ENCODE results near the gene UTF1. TPM values are rescaled to one million over a fixed set of nuclear protein-coding genes. Genes with fewer than 3 reads are reported as not detected.

UTF1 gene
- total RNA-seq, 2 donors from 2014 or later = not detected

- no peak overlapping the region for H3K4me3 Mint-ChIP-seq
- H3K27me3 Mint-ChIP-seq = no peaks in the 10 kb centered on the region
- H3K36me3 Mint-ChIP-seq (ENCODE audit: low read depth) = no peaks in the 10 kb centered on the region
- no peaks in the 10 kb centered on the region for H3K9me3 Mint-ChIP-seq
- H3K27ac Mint-ChIP-seq = no peak overlapping the region
- no peaks in the 10 kb centered on the region for H3K4me1 Mint-ChIP-seq
- ATAC-seq (replicated peaks) = no peak
Observed at GRCh38 chr10:133189726-133190125, 40.3 kb upstream of the UTF1 start.

- H3K36me3 Mint-ChIP-seq (ENCODE audit: low read depth) = no peaks in the 10 kb centered on the region
- no peaks in the 10 kb centered on the region for H3K4me1 Mint-ChIP-seq
- no peaks in the 10 kb centered on the region for H3K27me3 Mint-ChIP-seq
- H3K27ac Mint-ChIP-seq = no peak overlapping the region
- H3K4me3 Mint-ChIP-seq = no peak overlapping the region
- H3K9me3 Mint-ChIP-seq = no peaks in the 10 kb centered on the region
- no peak for ATAC-seq (replicated peaks)
Observed at GRCh38 chr10:133190225-133190624, 39.8 kb upstream of the UTF1 start.

- no peak for ATAC-seq (replicated peaks)
- Mint-ChIP-seq H3K27me3 (no peaks in the 10 kb centered on the region), H3K36me3 (ENCODE audit: low read depth) (no peaks in the 10 kb centered on the region), H3K27ac (no peak overlapping the region), H3K4me3 (no peak overlapping the region), H3K4me1 (no peaks in the 10 kb centered on the region), H3K9me3 (no peaks in the 10 kb centered on the region)
Observed at GRCh38 chr10:133191651-133192050, 38.4 kb upstream of the UTF1 start.

- Mint-ChIP-seq H3K27ac (no peak overlapping the region), H3K4me3 (no peak overlapping the region), H3K36me3 (ENCODE audit: low read depth) (no peaks in the 10 kb centered on the region), H3K4me1 (no peaks in the 10 kb centered on the region), H3K27me3 (no peaks in the 10 kb centered on the region), H3K9me3 (no peaks in the 10 kb centered on the region)
- ATAC-seq (replicated peaks) = no peak
Observed at GRCh38 chr10:133194151-133194550, 35.9 kb upstream of the UTF1 start.

GRCh38 chr10:133195096-133195495 is 34.9 kb upstream of the UTF1 start:
- ATAC-seq (replicated peaks) = no peak
- Mint-ChIP-seq H3K27me3 (no peaks in the 10 kb centered on the region), H3K36me3 (ENCODE audit: low read depth) (no peaks in the 10 kb centered on the region), H3K4me1 (no peaks in the 10 kb centered on the region), H3K9me3 (no peaks in the 10 kb centered on the region), H3K27ac (no peak overlapping the region), H3K4me3 (no peak overlapping the region)

- no peaks in the 10 kb centered on the region for H3K9me3 Mint-ChIP-seq
- H3K27ac Mint-ChIP-seq = no peak overlapping the region
- H3K4me1 Mint-ChIP-seq = no peaks in the 10 kb centered on the region
- no peak for ATAC-seq (replicated peaks)
- H3K27me3 Mint-ChIP-seq = no peaks in the 10 kb centered on the region
- H3K4me3 Mint-ChIP-seq = no peak overlapping the region
- no peaks in the 10 kb centered on the region for H3K36me3 Mint-ChIP-seq (ENCODE audit: low read depth)
Observed at GRCh38 chr10:133195611-133196010, 34.4 kb upstream of the UTF1 start.

- H3K36me3 Mint-ChIP-seq (ENCODE audit: low read depth) = no peaks in the 10 kb centered on the region
Observed at GRCh38 chr10:133196221-133196915, 33.6 kb upstream of the UTF1 start.

GRCh38 chr10:133196936-133197758 is 32.9 kb upstream of the UTF1 start:
- H3K4me1 Mint-ChIP-seq = no peaks in the 10 kb centered on the region
- H3K9me3 Mint-ChIP-seq = no peaks in the 10 kb centered on the region
- no peak overlapping the region for H3K4me3 Mint-ChIP-seq
- H3K27me3 Mint-ChIP-seq = no peaks in the 10 kb centered on the region
- H3K36me3 Mint-ChIP-seq (ENCODE audit: low read depth) = no peaks in the 10 kb centered on the region
- no peak for ATAC-seq (replicated peaks)
- H3K27ac Mint-ChIP-seq = no peak overlapping the region

More at GRCh38 chr10:133196221-133196915, 33.6 kb upstream of the UTF1 start:
- Mint-ChIP-seq H3K27me3 (no peaks in the 10 kb centered on the region), H3K27ac (no peak overlapping the region), H3K9me3 (no peaks in the 10 kb centered on the region), H3K4me1 (no peaks in the 10 kb centered on the region), H3K4me3 (no peak overlapping the region)
- ATAC-seq (replicated peaks) = no peak

GRCh38 chr10:133197786-133198185 is 32.2 kb upstream of the UTF1 start:
- H3K27me3 Mint-ChIP-seq = no peaks in the 10 kb centered on the region
- no peaks in the 10 kb centered on the region for H3K36me3 Mint-ChIP-seq (ENCODE audit: low read depth)
- ATAC-seq (replicated peaks) = no peak
- H3K9me3 Mint-ChIP-seq = no peaks in the 10 kb centered on the region
- no peak overlapping the region for H3K27ac Mint-ChIP-seq
- H3K4me1 Mint-ChIP-seq = no peaks in the 10 kb centered on the region
- no peak overlapping the region for H3K4me3 Mint-ChIP-seq

GRCh38 chr10:133198206-133198605 is 31.8 kb upstream of the UTF1 start:
- H3K27me3 Mint-ChIP-seq = no peaks in the 10 kb centered on the region
- ATAC-seq (replicated peaks) = no peak
- H3K4me1 Mint-ChIP-seq = no peaks in the 10 kb centered on the region
- H3K27ac Mint-ChIP-seq = no peak overlapping the region
- H3K4me3 Mint-ChIP-seq = no peak overlapping the region
- no peaks in the 10 kb centered on the region for H3K9me3 Mint-ChIP-seq
- H3K36me3 Mint-ChIP-seq (ENCODE audit: low read depth) = no peaks in the 10 kb centered on the region

- Mint-ChIP-seq H3K27ac (no peak overlapping the region), H3K4me1 (no peaks in the 10 kb centered on the region), H3K9me3 (no peaks in the 10 kb centered on the region), H3K36me3 (ENCODE audit: low read depth) (no peaks in the 10 kb centered on the region), H3K27me3 (no peaks in the 10 kb centered on the region), H3K4me3 (no peak overlapping the region)
- no peak for ATAC-seq (replicated peaks)
Observed at GRCh38 chr10:133198621-133199487, 31.2 kb upstream of the UTF1 start.

GRCh38 chr10:133199488-133199885 is 30.5 kb upstream of the UTF1 start:
- H3K27ac Mint-ChIP-seq = no peak overlapping the region
- no peaks in the 10 kb centered on the region for H3K4me1 Mint-ChIP-seq
- no peak for ATAC-seq (replicated peaks)
- no peaks in the 10 kb centered on the region for H3K9me3 Mint-ChIP-seq
- H3K4me3 Mint-ChIP-seq = no peak overlapping the region
- no peaks in the 10 kb centered on the region for H3K36me3 Mint-ChIP-seq (ENCODE audit: low read depth)
- H3K27me3 Mint-ChIP-seq = no peaks in the 10 kb centered on the region

GRCh38 chr10:133199992-133200611 is 29.9 kb upstream of the UTF1 start:
- H3K36me3 Mint-ChIP-seq (ENCODE audit: low read depth) = no peaks in the 10 kb centered on the region
- H3K4me1 Mint-ChIP-seq = no peaks in the 10 kb centered on the region
- H3K27ac Mint-ChIP-seq = no peak overlapping the region
- ATAC-seq (replicated peaks) = no peak
- H3K4me3 Mint-ChIP-seq = no peak overlapping the region
- no peaks in the 10 kb centered on the region for H3K27me3 Mint-ChIP-seq
- H3K9me3 Mint-ChIP-seq = no peaks in the 10 kb centered on the region

GRCh38 chr10:133200621-133201031 is 29.4 kb upstream of the UTF1 start:
- Mint-ChIP-seq H3K36me3 (ENCODE audit: low read depth) (no peaks in the 10 kb centered on the region), H3K9me3 (no peaks in the 10 kb centered on the region)
- no peak for ATAC-seq (replicated peaks)

More at GRCh38 chr10:133200621-133201031, 29.4 kb upstream of the UTF1 start:
- H3K27me3 Mint-ChIP-seq = no peaks in the 10 kb centered on the region
- no peak overlapping the region for H3K4me3 Mint-ChIP-seq
- no peak overlapping the region for H3K27ac Mint-ChIP-seq
- H3K4me1 Mint-ChIP-seq = no peaks in the 10 kb centered on the region
